MCF 10A (cell line): ENCODE measurements around the gene YIF1A. TPM values are rescaled to one million over a fixed set of nuclear protein-coding genes. Genes with fewer than 3 reads are reported as not detected.

Source experiments
- BruUV-seq: library from RNA; stranded (reverse); fragments of 400-500 nt; replicated peaks from 2 replicates; lab custom pipeline; 2021; lab: Mats Ljungman, UMichigan
- CTCF ChIA-PET: fragments of 300-600 bp; sonication (Branson Sonifier 250); formaldehyde crosslinking; extraction: SDS; loops from one replicate; lab custom pipeline; 2021; ENCODE audit warnings: antibody characterized with exemption, inconsistent platforms; lab: Yijun Ruan, JAX
- POLR2A ChIA-PET: fragments of 300-600, 350-650 bp; sonication (Branson Sonifier 250); formaldehyde crosslinking; extraction: SDS; loops from one replicate; lab custom pipeline; 2020; ENCODE audit warnings: antibody characterized with exemption, inconsistent platforms; lab: Yijun Ruan, JAX
- DNase-seq: peaks from one replicate; pipeline ENCODE4 v3.0.0-alpha.2; 2018; ENCODE audit not compliant: unreplicated experiment
- H3K27ac Mint-ChIP-seq: one replicate; pipeline ENCODE4 v1.8.0; 2022; ENCODE audit warnings: mild to moderate bottlenecking, low read depth, mixed read lengths; ENCODE audit not compliant: unreplicated experiment
- H3K27me3 Mint-ChIP-seq: one replicate; pipeline ENCODE4 v1.8.0; 2022; ENCODE audit warnings: mixed read lengths; ENCODE audit not compliant: insufficient read depth, unreplicated experiment
- H3K36me3 Mint-ChIP-seq: one replicate; pipeline ENCODE4 v1.8.0; 2022; ENCODE audit warnings: mild to moderate bottlenecking, moderate library complexity, mixed read lengths; ENCODE audit not compliant: insufficient read depth, unreplicated experiment
- H3K4me1 Mint-ChIP-seq: one replicate; pipeline ENCODE4 v1.8.0; 2022; ENCODE audit warnings: mixed read lengths; ENCODE audit not compliant: insufficient read depth, unreplicated experiment
- H3K4me3 Mint-ChIP-seq: one replicate; pipeline ENCODE4 v1.8.0; 2022; ENCODE audit warnings: mild to moderate bottlenecking, moderate library complexity, mixed read lengths; ENCODE audit not compliant: unreplicated experiment
- H3K9me3 Mint-ChIP-seq: one replicate; pipeline ENCODE4 v1.8.0; 2022; ENCODE audit warnings: mixed read lengths; ENCODE audit not compliant: unreplicated experiment
- intact Hi-C: fragments of 100-400 bp; cut with micrococcal nuclease; formaldehyde crosslinking; loops from 2 replicates; pipeline ENCODE4 v1.14.1; 2022
- total RNA-seq: library from RNA; stranded (reverse); gene quantifications from 2 replicates; pipeline ENCODE4 v1.2.3, GENCODE V29; 2022
- TF ChIP-seq, protein P1 (sequence below): fragments of 200-600 bp; IDR thresholded peaks from one replicate; pipeline ENCODE4 v1.8.0; 2022; ENCODE audit warnings: antibody characterized with exemption, mild to moderate bottlenecking; ENCODE audit not compliant: unreplicated experiment

Gene YIF1A
- total RNA-seq, 1 experiment from 2014 or later, result 143 TPM

DNA sequence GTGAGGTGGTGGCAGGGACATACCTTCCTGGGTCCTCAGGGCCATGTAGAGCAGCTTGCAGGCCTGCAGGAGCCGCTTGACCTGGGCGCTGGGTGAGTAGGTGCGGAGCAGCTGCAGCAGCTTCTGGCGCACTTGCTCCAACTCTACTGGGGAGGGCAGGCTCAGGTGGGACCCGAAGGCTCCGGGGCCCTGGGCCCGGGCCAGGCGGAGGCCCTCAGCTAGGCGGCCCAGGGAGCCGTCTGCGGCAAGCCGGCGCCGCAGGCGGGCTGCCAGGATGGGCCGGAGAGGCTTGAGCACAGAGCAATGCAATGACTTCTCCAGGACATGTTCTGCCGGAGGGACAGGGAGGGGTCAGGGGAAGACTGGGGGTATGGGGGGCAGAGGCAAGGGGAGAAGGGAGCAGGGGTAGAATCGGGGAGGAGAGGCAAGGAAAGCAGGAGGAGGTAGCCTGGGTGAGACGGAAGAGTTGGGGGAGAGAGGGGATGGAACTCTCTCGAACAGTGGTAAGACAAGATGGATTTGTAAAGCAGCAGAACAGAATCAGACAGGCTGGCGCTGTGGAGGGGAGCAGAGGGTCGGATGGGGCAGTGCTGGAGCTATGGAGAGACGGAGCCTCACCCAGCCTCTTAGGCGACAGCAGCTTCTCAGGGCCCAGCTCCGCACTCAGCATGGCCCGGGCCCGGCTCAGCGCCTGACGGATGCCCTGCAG, 45.1 kb upstream of the YIF1A start:
- TF ChIP-seq, protein P1, sequence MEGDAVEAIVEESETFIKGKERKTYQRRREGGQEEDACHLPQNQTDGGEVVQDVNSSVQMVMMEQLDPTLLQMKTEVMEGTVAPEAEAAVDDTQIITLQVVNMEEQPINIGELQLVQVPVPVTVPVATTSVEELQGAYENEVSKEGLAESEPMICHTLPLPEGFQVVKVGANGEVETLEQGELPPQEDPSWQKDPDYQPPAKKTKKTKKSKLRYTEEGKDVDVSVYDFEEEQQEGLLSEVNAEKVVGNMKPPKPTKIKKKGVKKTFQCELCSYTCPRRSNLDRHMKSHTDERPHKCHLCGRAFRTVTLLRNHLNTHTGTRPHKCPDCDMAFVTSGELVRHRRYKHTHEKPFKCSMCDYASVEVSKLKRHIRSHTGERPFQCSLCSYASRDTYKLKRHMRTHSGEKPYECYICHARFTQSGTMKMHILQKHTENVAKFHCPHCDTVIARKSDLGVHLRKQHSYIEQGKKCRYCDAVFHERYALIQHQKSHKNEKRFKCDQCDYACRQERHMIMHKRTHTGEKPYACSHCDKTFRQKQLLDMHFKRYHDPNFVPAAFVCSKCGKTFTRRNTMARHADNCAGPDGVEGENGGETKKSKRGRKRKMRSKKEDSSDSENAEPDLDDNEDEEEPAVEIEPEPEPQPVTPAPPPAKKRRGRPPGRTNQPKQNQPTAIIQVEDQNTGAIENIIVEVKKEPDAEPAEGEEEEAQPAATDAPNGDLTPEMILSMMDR, result no peak
- peaks cover 29% of the 10 kb centered on the region for H3K4me1 Mint-ChIP-seq
- intact Hi-C loops, result no loop called here
- peaks cover 54% of the 10 kb centered on the region for H3K36me3 Mint-ChIP-seq
- DNase-seq, result no peak
- ChIA-PET POLR2A (interaction anchor here (0.6 to 4.1 kb wide), 5 partner anchors 7 to 199 kb away, joined by 3 to 73 read pairs (median 4); partner anchors contain the start of genes B4GAT1 and BRMS1), CTCF (interaction anchor here (0.7 to 6.0 kb wide), 4 partner anchors 11 to 96 kb away, joined by 3 to 48 read pairs (median 12); partner anchors contain the start of gene BRMS1)
- no peaks in the 10 kb centered on the region for H3K9me3 Mint-ChIP-seq
- no peaks in the 10 kb centered on the region for H3K27me3 Mint-ChIP-seq
- peak overlapping the region; percentile 89 for H3K4me3 Mint-ChIP-seq
- no TSS peak for BruUV-seq
- H3K27ac Mint-ChIP-seq, result no peak overlapping the region

GRCh38 chr11:66333220-66333877, 44.4 kb upstream of the YIF1A start:
- CTCF ChIA-PET, result interaction anchor here (0.6 to 6.0 kb wide), 3 partner anchors 10 to 22 kb away, joined by 3 to 48 read pairs (median 3); no protein-coding TSS in a partner anchor
- TF ChIP-seq, protein P1, result no peak
- peaks cover 29% of the 10 kb centered on the region for H3K4me1 Mint-ChIP-seq

DNA sequence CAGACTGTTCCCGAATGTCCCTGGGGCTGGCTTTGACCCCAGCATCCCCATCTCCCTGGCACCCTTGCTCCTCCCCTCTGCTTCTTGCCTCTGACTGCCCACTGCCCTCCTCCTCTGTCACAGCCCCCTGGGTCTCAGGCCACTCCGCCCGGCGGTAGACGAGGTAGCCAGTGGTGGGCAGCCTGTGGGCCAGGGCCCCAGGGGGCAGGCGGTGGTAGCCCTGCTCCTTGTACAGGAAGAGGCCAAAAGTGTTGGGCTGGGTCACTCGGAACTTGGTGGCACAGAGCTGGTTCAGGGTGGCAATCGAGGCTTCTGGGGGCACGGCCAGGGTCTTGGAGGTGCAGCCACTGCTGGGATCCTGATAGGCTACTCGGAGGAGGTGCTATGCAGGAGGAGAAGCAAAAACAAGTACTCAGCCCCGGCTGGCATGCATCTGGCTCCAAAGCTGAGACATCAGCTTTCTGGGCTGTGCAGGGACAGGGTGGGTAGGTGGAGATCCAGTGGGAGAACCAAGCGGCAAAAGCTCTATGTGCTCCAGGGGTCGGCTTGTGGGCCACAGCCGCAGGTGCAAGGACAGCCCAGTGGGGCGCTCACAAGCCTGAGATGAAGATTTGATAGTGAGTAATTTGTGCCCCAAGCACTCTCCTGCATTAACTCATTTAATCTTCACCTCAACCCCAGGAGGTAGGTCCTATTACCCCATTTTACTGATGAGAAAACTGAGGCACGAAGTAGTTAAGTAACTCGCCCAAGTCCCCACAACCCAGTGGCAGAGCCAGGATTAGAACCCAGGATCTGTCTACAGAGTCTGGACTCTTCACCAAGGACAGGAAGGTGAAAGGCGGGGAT, 43.7 kb upstream of the YIF1A start:
- intact Hi-C loops, result no loop called here
- TSS peak; percentile 25 for BruUV-seq
- Mint-ChIP-seq H3K4me1 (peaks cover 32% of the 10 kb centered on the region), H3K4me3 (no peak overlapping the region), H3K27ac (no peak overlapping the region), H3K36me3 (peaks cover 45% of the 10 kb centered on the region), H3K9me3 (no peaks in the 10 kb centered on the region), H3K27me3 (no peaks in the 10 kb centered on the region)
- ChIA-PET CTCF (interaction anchor here (0.6 to 6.0 kb wide), 4 partner anchors 11 to 50 kb away, joined by 3 to 48 read pairs (median 6); no protein-coding TSS in a partner anchor), POLR2A (interaction anchor here (1.1 to 4.1 kb wide), 3 partner anchors 20 to 40 kb away, joined by 3 to 45 read pairs (median 5); no protein-coding TSS in a partner anchor)
- no peak for DNase-seq
- TF ChIP-seq, protein P1, result no peak

More at GRCh38 chr11:66333220-66333877, 44.4 kb upstream of the YIF1A start:
- Mint-ChIP-seq H3K27ac (no peak overlapping the region), H3K4me3 (no peak overlapping the region), H3K27me3 (no peaks in the 10 kb centered on the region), H3K36me3 (peaks cover 48% of the 10 kb centered on the region), H3K9me3 (no peaks in the 10 kb centered on the region)
- POLR2A ChIA-PET, result interaction anchor here (0.6 to 4.1 kb wide), 3 partner anchors 21 to 198 kb away, joined by 3 to 45 read pairs (median 4); no protein-coding TSS in a partner anchor
- DNase-seq, result no peak
- intact Hi-C loops, result no loop called here
- no TSS peak for BruUV-seq
